Endothelial cell of umbilical vein (primary cell): ENCODE results near the gene FARP1.

Source experiments
- EZH2 ChIP-seq: IDR thresholded peaks from 2 replicates; pipeline ENCODE4 v1.6.1; 2012; ENCODE audit warnings: borderline replicate concordance, low read depth, mild to moderate bottlenecking, moderate library complexity, low read length, inconsistent platforms; ENCODE audit not compliant: severe bottlenecking
- GATA2 ChIP-seq: IDR thresholded peaks from 2 replicates; pipeline ENCODE4 v1.7.0; 2011; ENCODE audit warnings: low read depth, mild to moderate bottlenecking, moderate library complexity, mixed read lengths, low read length; ENCODE audit not compliant: insufficient read length, insufficient read depth
- JUN ChIP-seq: IDR thresholded peaks from 2 replicates; pipeline ENCODE4 v1.6.1; 2011; ENCODE audit warnings: borderline replicate concordance, low read depth; ENCODE audit not compliant: insufficient read length, insufficient read depth
- MYC ChIP-seq: IDR thresholded peaks from one replicate; pipeline ENCODE4 v1.6.1; 2011; ENCODE audit warnings: mild to moderate bottlenecking, low read depth, low read length
- POLR2A ChIP-seq: IDR thresholded peaks from 2 replicates; pipeline ENCODE4 v1.6.1; 2012; ENCODE audit warnings: low read depth, mild to moderate bottlenecking, control low read depth, low read length
- TF ChIP-seq, protein P1 (sequence below), 2 donors: IDR thresholded peaks; 1 replicate in 1 of 2; 2 replicates in 1 of 2; pipeline ENCODE4 v1.5.1; 2011; ENCODE audit warnings: low read length in 2 of 2, mild to moderate bottlenecking in 2 of 2, moderate library complexity in 2 of 2, control low read depth in 1 of 2, inconsistent platforms in 1 of 2, low read depth in 1 of 2; ENCODE audit not compliant: insufficient read depth in 1 of 2; ENCODE audit errors: extremely low read depth in 1 of 2

DNA sequence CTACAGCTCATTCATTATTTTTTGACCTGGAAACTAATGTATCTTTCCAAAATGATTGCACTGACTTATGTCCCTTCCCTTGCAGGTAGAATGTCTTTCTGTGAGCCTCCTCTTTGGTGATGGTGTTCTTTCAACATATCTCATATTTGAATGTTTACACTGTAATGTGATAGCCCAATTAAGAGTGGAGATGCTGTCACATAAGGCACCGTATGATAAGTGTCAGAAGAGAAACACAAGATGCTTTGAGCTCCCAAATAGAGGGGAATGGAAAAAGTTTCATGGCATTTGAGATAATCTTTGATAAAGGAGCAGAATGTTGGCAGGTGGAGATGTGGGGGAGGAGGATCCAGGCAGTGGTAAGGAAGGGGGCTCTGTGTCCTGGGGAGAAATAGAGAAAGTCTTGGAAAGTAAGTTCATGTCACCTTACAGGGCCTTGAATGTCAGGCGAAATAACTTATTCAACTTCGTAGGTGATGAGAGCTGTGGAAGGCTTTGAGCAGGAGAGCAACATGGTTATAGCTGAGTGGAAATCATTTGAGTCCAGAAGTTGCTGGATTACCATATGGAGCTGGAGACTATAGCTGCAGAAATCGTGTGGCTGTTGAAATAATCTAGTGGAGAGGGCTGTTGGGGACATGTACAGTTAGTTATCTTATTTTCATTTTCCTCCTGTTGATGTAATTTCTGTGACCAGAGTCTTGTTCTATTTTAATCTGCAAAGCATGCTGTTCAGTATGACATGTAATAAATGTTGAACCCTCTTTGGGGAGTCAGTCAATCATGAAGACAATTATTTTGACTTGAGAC is 44.5 kb downstream of the FARP1 start:
- TF ChIP-seq, protein P1, sequence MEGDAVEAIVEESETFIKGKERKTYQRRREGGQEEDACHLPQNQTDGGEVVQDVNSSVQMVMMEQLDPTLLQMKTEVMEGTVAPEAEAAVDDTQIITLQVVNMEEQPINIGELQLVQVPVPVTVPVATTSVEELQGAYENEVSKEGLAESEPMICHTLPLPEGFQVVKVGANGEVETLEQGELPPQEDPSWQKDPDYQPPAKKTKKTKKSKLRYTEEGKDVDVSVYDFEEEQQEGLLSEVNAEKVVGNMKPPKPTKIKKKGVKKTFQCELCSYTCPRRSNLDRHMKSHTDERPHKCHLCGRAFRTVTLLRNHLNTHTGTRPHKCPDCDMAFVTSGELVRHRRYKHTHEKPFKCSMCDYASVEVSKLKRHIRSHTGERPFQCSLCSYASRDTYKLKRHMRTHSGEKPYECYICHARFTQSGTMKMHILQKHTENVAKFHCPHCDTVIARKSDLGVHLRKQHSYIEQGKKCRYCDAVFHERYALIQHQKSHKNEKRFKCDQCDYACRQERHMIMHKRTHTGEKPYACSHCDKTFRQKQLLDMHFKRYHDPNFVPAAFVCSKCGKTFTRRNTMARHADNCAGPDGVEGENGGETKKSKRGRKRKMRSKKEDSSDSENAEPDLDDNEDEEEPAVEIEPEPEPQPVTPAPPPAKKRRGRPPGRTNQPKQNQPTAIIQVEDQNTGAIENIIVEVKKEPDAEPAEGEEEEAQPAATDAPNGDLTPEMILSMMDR (IDR thresholded peaks at IDR 0.05; ENCODE audit: extremely low read depth in 1 of 2, insufficient read depth in 1 of 2, low read depth in 1 of 2, low read length in 2 of 2) = no peak
- TF ChIP-seq GATA2 (no peak), MYC (no peak), EZH2 (no peak), JUN (no peak), POLR2A (no peak)
